NCI-H1694 treated with DMSO at 0.1 percent for 48 hours (cell line): ENCODE measurements around the gene CDC25C.
"Not testable (repeated sequence)": the region's sequence is repeated elsewhere in the genome, so short reads cannot be mapped to it uniquely, and the experiment has no call there.

Experiments
- DNase-seq: peaks from one replicate; lab custom pipeline; 2025; lab: John Stamatoyannopoulos, UW

CDC25C gene

GRCh38 chr5:138275895-138276294, 55.7 kb downstream of the CDC25C start:
- no peak for DNase-seq

DNA sequence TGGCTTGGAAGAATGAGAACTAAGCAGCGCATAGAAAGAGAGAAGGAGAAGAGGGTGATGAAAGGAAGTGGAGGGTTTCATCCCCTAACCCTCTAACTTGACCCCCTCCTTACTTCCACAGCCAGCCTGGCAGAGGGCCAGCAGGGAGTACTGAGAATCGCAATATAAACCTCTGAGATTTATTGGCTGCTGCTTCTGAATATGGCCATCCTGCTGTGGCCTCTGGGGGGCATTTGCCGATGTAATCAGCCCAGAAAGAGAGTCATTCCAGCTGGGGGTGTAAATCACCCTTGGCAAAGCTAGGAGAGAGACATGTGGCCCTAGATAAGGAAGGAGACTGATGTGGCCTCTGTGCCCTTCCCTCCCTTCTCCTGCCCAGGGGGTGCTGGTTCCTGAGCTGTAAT, 56.2 kb downstream of the CDC25C start:
- no peak for DNase-seq

- DNase-seq: no peak
These were observed 57.3 kb downstream of the CDC25C start, which contains the start of gene GFRA3 for GRCh38 chr5:138274189-138274853. GFRA3 (minus strand) TSS chr5:138274621; CDS start chr5:138274424, 197 bp downstream.

DNA sequence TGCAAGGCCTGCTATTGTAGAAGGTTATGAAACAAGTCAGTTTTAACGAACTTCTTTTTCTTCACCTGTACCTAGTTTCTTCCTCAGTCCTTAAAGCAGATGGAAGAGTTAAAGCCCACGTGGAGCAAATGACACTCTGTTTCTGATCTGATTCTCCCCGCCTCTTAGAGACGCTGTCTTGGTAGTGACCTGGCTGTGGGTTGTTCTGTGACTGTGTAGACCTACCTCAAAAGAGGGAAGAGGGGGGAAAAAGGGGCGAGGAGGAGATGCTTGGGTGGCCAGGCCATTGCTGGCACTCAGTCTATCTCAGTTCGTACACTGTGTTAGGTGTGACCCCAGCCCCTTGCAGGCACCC, 57.8 kb downstream of the CDC25C start:
- no peak for DNase-seq

DNA sequence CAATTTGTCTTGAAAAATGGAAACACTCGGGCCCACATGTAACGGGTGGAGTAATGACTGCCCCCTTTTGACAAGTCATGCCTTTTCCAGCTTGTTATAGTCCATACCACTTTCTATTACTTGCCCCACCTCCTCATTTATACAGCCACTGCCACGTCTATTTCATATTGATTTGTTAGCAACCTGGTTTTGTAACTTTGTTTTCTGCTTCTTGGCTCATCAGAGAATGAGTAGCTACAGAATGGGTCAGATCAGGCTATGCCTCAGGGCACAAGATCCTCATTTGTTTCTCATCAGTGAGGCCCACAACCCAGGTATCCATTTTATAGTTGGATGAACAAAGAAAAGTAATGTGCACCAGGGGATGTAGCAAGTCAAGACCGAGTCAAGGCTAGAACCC, 58.9 kb downstream of the CDC25C start:
- DNase-seq: no peak

GRCh38 chr5:138271281-138271680, 60.3 kb downstream of the CDC25C start:
- no peak for DNase-seq

DNA sequence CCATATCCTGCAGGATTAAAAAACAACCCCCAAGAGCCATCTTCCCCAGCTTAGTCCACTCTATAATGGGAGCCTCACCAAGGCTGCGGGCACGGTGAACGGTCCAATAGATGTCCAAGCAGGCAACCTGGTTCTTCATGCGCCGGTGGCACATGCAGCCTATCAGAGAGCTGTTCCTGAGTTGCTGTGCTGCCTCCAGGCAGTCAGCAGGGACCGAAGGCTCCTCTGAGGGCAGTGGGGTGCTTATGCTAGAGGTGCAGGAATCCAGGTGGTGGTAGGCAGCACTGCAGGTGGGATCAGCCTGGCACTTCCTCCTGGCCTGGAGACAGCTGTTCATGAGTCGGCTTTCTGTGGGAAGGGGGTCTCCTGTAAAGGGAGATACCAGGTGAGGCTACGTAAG, 67.4 kb downstream of the CDC25C start:
- DNase-seq: no peak

- DNase-seq: no peak
These were observed 68.0 kb downstream of the CDC25C start for GRCh38 chr5:138263581-138263980.

DNA sequence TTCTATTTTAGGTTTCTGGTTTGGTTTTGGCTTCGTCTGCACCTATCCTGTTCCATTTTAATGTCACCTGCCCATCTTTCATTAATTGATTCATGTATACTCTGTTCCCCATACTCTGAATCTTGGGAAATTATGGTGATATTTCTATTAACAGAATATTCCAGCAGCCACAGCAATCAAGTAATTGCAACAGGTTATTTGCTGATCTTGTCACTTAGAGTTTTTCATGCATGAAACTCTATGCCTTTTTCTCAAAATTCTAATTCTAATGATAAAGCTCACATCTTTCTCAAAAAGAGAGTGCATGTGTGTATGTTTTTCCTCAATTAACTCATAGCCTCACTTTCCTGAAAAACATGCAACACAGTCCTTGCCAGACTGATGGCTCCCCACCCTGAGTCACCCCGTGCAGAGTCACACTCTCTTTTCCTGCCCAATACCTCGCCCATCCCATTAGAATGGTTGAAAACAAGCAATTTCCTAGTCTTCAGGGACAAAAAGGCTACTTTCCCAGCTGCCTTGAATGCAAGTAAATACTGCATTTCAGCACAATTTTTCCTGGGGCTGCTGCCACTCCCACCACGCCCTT, 72.8 kb downstream of the CDC25C start:
- no peak for DNase-seq

DNA sequence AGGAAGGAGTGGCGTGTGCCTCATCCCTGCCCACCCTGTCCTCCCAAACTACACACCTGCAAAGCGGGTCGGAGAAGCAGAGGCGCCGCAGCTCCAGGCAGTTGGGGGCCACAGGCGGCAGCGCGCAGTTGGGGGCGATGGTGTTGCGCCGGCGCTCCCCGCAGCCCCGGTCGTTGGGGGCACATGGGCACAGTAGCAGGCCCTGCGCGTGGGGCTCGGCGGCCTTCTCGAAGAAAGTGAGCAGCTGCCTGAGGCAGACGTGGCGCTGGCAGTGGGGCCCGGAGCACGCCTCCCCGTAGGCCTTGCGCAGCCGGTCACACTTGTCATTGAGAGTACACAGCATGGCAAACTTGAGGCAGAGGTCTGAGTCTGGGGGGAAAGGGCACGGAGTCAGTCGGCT, 74.0 kb downstream of the CDC25C start:
- no peak for DNase-seq

DNA sequence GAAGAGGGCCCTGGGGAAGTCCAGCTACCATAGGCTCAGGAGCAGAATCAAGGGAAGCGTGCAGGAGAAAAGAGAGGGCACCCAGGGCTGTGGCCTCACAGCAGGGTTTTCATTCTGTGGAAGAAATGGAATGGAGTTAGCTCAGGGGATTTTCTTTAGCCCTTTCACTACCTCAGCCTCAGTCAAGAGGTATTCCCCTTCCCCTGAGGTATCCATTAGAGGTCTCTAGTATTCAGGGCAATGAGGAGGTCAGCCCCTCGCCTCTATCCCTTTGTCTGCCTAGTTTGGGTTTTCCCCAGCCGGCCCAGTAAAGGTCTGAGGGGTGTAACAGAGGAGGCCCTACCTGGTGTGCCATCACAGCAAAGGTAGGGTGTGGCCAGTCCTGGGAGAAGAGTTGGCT, 78.7 kb downstream of the CDC25C start:
- DNase-seq: no peak

GRCh38 chr5:138247800-138248199, 83.8 kb downstream of the CDC25C start:
- DNase-seq: not testable (repeated sequence)

DNA sequence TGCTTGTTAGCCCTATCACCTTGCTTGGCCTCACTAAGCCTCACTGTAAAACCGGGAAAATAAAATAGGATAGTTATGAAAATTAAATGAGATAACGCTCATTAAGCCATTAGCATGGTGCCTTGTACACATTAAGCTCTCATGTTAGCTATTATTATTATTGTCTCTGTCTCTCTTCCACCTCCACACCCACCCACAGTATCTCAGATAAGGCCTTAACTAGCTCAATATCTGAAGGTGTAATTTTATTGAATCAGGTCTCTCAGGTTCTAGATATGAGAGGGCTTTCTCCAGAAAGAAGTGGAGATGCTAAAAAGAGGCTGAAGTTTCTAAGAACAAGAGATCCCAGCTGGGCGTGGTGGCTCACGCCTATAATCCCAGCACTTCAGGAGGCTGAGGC, 84.8 kb downstream of the CDC25C start:
- no peak for DNase-seq

DNA sequence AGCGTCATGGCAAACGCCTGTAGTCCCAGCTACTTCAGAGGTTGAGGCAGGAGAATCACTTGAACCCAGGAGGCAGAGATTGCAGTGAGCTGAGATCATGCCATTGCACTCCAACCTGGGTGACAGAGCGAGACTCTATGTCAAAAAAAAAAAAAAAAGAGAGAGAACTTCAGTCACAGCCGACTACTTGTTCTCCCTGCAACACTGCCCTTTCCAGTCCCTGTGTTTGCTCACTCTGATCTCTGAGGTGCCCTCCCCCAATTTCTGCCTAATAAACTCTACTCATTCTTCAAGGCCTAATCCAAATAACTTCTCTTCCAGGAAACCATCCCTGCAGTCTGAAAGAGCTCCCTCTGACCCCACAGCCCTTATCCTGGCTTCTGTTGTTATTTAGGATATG, 85.3 kb downstream of the CDC25C start:
- no peak for DNase-seq

DNA sequence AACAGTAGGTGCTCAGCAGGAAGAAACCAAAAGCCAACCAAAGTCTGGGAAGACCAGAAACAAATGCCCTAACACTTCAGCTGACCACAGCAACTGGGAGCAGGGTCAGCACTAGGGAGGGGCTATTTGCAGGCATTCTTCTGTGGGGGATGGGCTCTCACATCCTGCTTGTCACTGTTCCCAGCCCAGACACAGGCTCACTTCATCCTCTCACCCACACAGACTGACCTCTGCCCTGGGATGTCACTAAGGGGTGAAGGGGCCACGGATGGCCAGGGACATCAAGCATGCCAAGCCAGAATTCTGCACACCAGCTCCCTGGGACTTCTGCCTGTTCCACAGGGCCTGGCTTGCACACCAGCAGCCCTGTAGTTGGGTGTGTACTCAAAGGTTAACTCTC, 85.9 kb downstream of the CDC25C start:
- no peak for DNase-seq

GRCh38 chr5:138243794-138244193, 87.8 kb downstream of the CDC25C start:
- no peak for DNase-seq

DNA sequence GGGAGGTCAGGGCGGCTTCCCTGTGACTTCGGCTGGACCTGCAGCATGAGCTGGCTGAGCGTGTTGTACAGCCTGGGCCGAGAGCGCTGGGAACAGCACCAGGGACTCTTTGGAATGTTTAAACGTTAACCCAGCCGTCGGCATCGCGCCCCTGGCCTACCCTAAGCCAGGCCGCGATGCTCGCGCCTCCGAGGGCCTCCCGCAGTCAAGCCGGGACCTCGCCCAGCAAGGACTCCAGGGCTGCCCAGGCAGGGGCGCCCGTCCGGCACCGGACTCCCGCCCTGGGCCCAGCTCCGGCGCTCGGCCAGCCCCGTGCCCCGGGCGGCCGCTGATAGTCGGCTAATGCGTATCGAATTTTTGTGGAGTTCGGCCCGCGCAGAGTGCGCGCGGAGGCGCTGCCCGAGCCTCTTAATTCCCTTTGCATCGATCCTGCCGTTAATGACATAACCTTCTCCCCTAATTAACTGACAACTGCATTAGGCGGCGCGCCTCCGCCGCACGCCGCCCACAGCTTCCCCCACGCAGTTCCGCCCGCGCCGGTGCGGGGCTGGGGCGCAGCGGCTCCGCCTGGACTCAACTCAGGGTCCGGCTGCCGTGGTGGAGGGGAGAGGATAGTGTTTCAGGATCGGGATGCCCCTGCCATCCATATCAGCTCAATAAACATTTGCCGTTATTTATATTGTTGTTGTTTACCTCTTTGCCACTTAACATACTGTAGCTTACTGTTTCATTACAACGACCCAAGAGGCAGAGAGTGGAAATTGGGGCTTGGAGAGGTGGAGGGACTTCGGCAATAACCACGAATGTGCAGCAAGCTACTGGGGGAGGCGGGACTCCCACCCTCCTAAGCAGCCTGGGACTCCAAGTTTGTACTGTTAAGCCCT, 89.7 kb downstream of the CDC25C start:
- DNase-seq: no peak

DNA sequence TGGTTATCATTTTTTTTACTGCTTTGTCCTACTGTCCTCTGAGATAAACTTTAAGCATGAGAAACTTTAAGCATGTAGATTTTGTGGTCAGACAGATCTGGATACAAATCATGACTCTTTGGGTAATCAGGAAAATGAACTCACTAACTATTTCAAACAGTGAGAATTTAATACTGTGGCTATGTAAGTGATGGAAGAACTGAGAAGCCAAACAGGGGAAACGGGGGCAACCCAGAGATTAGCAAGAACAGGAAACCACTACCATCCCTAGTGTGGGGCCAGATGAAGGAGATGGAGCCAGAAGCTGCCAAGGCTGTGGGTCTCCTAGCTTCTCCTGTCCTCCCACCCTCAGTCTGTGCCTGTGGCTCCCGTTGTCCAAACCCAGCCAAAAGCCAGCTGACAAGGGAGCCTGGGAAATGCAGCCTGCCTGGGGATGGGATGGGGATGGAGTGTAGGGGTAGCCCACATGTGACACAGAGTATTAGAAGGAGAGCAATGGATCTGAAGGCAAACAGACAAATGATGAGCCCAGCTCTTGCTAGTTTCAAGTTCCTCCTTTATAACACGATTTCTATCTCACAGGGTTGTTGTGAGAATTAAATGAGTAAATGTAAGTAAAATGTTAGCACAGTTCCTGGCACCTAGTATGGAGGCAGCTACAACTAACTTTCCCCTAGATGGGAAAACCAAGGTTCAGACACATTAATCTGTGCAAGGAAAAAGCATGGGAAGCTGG, 90.8 kb downstream of the CDC25C start:
- no peak for DNase-seq

DNA sequence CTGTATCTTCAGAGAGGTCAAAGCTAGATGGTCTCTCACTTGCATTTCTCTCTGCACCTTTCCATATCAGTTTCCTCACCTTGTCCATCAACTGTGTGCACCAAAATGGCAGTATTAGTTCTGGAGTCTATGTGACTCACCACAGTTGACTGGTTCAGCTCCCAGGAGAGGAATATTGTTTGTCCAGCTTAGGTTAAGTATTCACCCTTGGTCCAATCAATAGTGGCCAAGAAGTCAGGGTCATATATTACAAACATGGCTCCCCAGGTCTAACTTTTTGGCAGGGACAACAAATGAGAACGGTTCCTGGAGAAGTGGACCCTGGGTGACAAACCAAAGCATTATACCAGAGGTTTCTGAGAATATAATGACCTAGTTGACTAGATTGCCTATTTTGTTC, 93.6 kb downstream of the CDC25C start:
- DNase-seq: no peak
